Endothelial cell of umbilical vein (primary cell): ENCODE data around the gene KCTD1.

Source experiments
- EZH2 ChIP-seq: IDR thresholded peaks from 2 replicates; pipeline ENCODE4 v1.6.1; 2012; ENCODE audit warnings: borderline replicate concordance, low read depth, mild to moderate bottlenecking, moderate library complexity, low read length, inconsistent platforms; ENCODE audit not compliant: severe bottlenecking
- FOS ChIP-seq: IDR thresholded peaks from 2 replicates; pipeline ENCODE4 v1.6.1; 2011; ENCODE audit warnings: mild to moderate bottlenecking, low read length, moderate library complexity, borderline replicate concordance; ENCODE audit not compliant: insufficient read depth
- JUN ChIP-seq: IDR thresholded peaks from 2 replicates; pipeline ENCODE4 v1.6.1; 2011; ENCODE audit warnings: borderline replicate concordance, low read depth; ENCODE audit not compliant: insufficient read length, insufficient read depth
- MAX ChIP-seq: IDR thresholded peaks from 2 replicates; pipeline ENCODE4 v1.6.1; 2011; ENCODE audit not compliant: insufficient read depth, insufficient read length
- POLR2A ChIP-seq: IDR thresholded peaks from 2 replicates; pipeline ENCODE4 v1.6.1; 2012; ENCODE audit warnings: low read depth, mild to moderate bottlenecking, control low read depth, low read length
- POLR2AphosphoS5 ChIP-seq: IDR thresholded peaks from 2 replicates; pipeline ENCODE4 v1.6.1; 2012; ENCODE audit warnings: low read depth, mild to moderate bottlenecking, control low read depth, low read length, moderate library complexity; ENCODE audit not compliant: insufficient read depth
- TF ChIP-seq, protein P1 (sequence below), 2 donors: IDR thresholded peaks; 1 replicate in 1 of 2; 2 replicates in 1 of 2; pipeline ENCODE4 v1.5.1; 2011; ENCODE audit warnings: low read length in 2 of 2, mild to moderate bottlenecking in 2 of 2, moderate library complexity in 2 of 2, control low read depth in 1 of 2, inconsistent platforms in 1 of 2, low read depth in 1 of 2; ENCODE audit not compliant: insufficient read depth in 1 of 2; ENCODE audit errors: extremely low read depth in 1 of 2

DNA sequence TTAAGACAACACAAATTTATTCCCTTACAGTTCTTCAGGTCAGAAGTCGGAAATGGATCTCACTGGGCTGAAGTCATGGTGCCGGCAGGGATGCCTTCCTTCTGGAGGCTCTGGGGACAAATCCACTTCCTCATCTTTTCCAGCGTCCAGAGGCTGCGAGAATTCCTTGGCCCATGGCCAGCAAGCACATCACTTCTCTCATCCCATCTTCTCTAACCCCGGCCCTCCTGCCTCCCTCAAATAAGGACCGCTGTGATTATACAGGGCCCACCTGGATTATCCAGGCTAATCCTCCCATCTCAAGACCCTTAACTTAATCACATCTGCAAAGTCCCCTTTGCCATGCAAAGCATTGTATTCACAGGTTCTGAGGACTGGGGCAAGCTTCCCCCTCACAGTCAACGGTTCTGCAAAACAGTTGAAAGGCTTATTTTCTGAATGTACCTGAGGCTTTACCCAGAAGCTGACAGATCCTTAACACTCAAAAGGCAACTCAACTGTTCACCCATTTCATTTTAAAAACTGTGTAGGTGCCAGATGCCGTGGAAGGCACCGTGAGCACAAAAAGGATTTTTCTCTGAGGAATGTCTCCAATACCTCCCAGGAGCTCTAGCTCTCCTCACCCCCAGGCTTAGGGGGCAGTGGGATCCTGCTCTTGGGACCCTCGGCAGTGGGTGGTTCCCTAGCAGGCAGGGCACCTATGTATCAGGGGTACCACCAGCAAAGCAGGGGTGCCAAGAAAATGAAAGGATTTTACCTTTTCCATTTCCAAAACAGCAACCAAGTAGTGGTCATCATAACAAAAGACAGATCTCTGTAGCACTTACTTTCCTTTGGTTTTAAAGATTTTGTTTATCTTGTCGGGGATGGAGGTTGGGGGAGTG lies 84.0 kb downstream of the KCTD1 start:
- TF ChIP-seq, protein P1, sequence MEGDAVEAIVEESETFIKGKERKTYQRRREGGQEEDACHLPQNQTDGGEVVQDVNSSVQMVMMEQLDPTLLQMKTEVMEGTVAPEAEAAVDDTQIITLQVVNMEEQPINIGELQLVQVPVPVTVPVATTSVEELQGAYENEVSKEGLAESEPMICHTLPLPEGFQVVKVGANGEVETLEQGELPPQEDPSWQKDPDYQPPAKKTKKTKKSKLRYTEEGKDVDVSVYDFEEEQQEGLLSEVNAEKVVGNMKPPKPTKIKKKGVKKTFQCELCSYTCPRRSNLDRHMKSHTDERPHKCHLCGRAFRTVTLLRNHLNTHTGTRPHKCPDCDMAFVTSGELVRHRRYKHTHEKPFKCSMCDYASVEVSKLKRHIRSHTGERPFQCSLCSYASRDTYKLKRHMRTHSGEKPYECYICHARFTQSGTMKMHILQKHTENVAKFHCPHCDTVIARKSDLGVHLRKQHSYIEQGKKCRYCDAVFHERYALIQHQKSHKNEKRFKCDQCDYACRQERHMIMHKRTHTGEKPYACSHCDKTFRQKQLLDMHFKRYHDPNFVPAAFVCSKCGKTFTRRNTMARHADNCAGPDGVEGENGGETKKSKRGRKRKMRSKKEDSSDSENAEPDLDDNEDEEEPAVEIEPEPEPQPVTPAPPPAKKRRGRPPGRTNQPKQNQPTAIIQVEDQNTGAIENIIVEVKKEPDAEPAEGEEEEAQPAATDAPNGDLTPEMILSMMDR (IDR thresholded peaks at IDR 0.05; ENCODE audit: extremely low read depth in 1 of 2, insufficient read depth in 1 of 2, low read depth in 1 of 2, low read length in 2 of 2): no peak
- TF ChIP-seq EZH2: no peak
- no peak for TF ChIP-seq MAX
- no peak for TF ChIP-seq POLR2AphosphoS5
- no peak for TF ChIP-seq POLR2A
- TF ChIP-seq JUN: no peak
- TF ChIP-seq FOS: no peak
